ENCODE data around the gene AKAP1.

DNA sequence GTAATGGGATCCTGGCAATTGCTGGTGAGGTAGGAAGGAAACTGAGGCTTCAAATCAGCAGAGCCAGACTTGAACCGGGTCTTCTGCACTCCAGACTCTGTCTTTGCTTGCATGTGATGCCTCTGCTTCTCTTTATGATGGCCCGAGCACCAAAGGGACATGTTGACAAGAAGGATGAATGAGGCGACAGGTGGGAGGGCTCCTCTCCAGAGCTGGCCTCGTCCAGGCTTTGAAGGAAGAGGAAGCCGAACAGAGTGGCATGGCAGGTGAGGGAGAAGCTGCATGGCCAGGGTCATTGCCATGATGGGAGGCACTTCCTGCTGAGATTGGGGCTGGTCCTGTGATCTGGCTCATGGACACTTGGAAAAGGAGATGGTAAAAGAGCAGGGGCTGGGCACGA is 40.8 kb downstream of the AKAP1 start:
- TF ChIP-seq CTCF (IDR thresholded peaks at IDR 0.05) (no peak), POLR2A (IDR thresholded peaks at IDR 0.05) (no peak)

Data from right lobe of liver (tissue), 4 donors.